HCT116 (cell line): ENCODE results near the gene DNAJC9.

Source experiments
- ATF3 ChIP-seq: IDR thresholded peaks from 2 replicates; pipeline ENCODE4 v1.6.1; 2012
- EGR1 ChIP-seq: IDR thresholded peaks from 2 replicates; pipeline ENCODE4 v1.6.1; 2012; ENCODE audit warnings: low read depth
- ELF1 ChIP-seq: IDR thresholded peaks from 2 replicates; pipeline ENCODE4 v1.6.1; 2012; ENCODE audit warnings: low read depth, borderline replicate concordance
- EZH2 ChIP-seq: fragments of 200-600 bp; sonication (generic); IDR thresholded peaks from 2 replicates; pipeline ENCODE4 v1.6.1; 2017; ENCODE audit warnings: antibody characterized with exemption, mixed run types
- EZH2phosphoT487 ChIP-seq: fragments of 200-600 bp; IDR thresholded peaks from 2 replicates; pipeline ENCODE4 v1.6.1; 2018; ENCODE audit warnings: antibody characterized with exemption, borderline replicate concordance
- FOSL1 ChIP-seq: IDR thresholded peaks from 2 replicates; pipeline ENCODE4 v1.6.1; 2012; ENCODE audit warnings: low read depth
- POLR2A ChIP-seq: IDR thresholded peaks from 2 replicates; pipeline ENCODE4 v1.7.0; 2011; ENCODE audit warnings: borderline replicate concordance; ENCODE audit not compliant: insufficient read depth, insufficient read length; ENCODE audit errors: extremely low read depth
- POLR2AphosphoS5 ChIP-seq: IDR thresholded peaks from 2 replicates; pipeline ENCODE4 v1.6.1; 2011; ENCODE audit warnings: mild to moderate bottlenecking, low read depth, low read length, moderate library complexity
- SIN3A ChIP-seq: IDR thresholded peaks from 2 replicates; pipeline ENCODE4 v1.6.1; 2012; ENCODE audit warnings: low read depth
- ZBTB33 ChIP-seq: IDR thresholded peaks from 2 replicates; pipeline ENCODE4 v1.6.1; 2011; ENCODE audit warnings: mild to moderate bottlenecking, low read length, moderate library complexity; ENCODE audit not compliant: insufficient replicate concordance; ENCODE audit errors: extremely low read depth
- ZFX ChIP-seq: fragments of 450-650 bp; IDR thresholded peaks from 2 replicates; pipeline ENCODE4 v1.6.1; 2017
- TF ChIP-seq, protein P1 (sequence below), 3 experiments: fragments of 200-600 bp in 1 of 3; sonication (generic) in 1 of 3; IDR thresholded peaks in 2 of 3; conservative IDR thresholded peaks in 1 of 3; 2 replicates each; pipeline ENCODE4 v1.5.1; 2012 to 2017; ENCODE audit warnings: low read depth in 2 of 3, low read length in 2 of 3, antibody characterized with exemption in 1 of 3, borderline replicate concordance in 1 of 3, control low read depth in 1 of 3, mild to moderate bottlenecking in 1 of 3, mixed read lengths in 1 of 3, mixed run types in 1 of 3, moderate library complexity in 1 of 3; ENCODE audit not compliant: insufficient read depth in 1 of 3
- TF ChIP-seq, protein P2 (sequence below): IDR thresholded peaks from 2 replicates; pipeline ENCODE4 v1.6.1; 2012

- TF ChIP-seq ZBTB33 = no peak
- TF ChIP-seq EZH2phosphoT487 = no peak
- TF ChIP-seq, protein P1, sequence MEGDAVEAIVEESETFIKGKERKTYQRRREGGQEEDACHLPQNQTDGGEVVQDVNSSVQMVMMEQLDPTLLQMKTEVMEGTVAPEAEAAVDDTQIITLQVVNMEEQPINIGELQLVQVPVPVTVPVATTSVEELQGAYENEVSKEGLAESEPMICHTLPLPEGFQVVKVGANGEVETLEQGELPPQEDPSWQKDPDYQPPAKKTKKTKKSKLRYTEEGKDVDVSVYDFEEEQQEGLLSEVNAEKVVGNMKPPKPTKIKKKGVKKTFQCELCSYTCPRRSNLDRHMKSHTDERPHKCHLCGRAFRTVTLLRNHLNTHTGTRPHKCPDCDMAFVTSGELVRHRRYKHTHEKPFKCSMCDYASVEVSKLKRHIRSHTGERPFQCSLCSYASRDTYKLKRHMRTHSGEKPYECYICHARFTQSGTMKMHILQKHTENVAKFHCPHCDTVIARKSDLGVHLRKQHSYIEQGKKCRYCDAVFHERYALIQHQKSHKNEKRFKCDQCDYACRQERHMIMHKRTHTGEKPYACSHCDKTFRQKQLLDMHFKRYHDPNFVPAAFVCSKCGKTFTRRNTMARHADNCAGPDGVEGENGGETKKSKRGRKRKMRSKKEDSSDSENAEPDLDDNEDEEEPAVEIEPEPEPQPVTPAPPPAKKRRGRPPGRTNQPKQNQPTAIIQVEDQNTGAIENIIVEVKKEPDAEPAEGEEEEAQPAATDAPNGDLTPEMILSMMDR (IDR thresholded peaks at IDR 0.05 in 2 of 3, conservative IDR thresholded peaks at IDR 0.05 in 1 of 3; ENCODE audit: borderline replicate concordance in 1 of 3, insufficient read depth in 1 of 3, low read depth in 2 of 3, low read length in 2 of 3) = peak in 2 of 3 experiments; percentile 3 to 18; a peak in 1 of 6 replicates
- TF ChIP-seq, protein P2, sequence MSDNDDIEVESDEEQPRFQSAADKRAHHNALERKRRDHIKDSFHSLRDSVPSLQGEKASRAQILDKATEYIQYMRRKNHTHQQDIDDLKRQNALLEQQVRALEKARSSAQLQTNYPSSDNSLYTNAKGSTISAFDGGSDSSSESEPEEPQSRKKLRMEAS = no peak
- TF ChIP-seq EZH2 = no peak
- 0 out of 2 replicates have a peak, but pooled peaks have one; percentile 6 for TF ChIP-seq EGR1
- TF ChIP-seq ELF1 = no peak
- TF ChIP-seq ATF3 = no peak
- TF ChIP-seq ZFX = no peak
- TF ChIP-seq POLR2AphosphoS5 = no peak
- no peak for TF ChIP-seq POLR2A
- no peak for TF ChIP-seq SIN3A
- TF ChIP-seq FOSL1 = no peak; the same call in 1 of the 2 replicates
Observed at GRCh38 chr10:73253225-73253555, 6.1 kb upstream of the DNAJC9 start.
